GM19043 (cell line): ENCODE measurements around the gene PCSK4.
"Not testable (repeated sequence)": the region's sequence is repeated elsewhere in the genome, so short reads cannot be mapped to it uniquely, and the experiment has no call there.

Experiments
- ATAC-seq: cut with Tn5 transposase; IDR thresholded peaks from one replicate; pipeline ENCODE4 v1.9.1; 2021; ENCODE audit warnings: low read depth; ENCODE audit not compliant: unreplicated experiment

PCSK4 gene

DNA sequence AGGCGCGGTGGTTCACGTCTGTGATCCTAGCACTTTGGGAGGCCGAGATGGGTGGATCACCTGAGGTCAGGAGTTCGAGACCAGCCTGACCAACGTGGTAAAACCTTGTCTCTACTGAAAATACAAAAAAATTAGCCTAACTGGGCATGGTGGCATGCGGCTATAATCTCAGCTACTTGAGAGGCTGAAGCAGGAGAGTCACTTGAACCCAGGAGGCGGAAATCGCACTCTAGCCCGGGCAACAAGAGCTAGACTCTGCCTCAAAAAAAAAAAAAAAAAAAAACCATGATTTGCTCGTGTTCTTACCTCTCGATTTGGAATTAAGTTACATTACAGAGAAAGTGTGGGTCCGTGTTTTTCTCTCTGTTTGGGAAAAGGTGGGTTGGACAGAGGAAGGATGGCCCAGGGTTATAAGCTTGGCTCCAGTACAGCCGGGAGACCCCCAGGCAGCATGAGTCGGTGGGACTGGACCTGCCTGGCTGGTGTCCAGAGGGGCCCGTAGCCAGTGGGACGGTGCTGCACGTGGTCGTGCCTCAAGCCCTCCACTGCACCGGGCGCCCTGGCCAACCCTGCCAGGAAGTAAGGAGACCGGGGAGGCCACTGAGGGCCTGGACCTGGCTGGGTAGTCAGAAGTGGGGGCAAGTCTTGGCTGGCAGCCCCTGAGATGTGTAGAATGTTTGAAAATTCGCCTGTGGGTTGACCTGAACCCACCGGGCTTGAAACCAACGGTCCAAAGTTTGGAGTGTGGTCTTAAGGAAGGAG, 48.3 kb downstream of the PCSK4 start:
- ATAC-seq: no peak

DNA sequence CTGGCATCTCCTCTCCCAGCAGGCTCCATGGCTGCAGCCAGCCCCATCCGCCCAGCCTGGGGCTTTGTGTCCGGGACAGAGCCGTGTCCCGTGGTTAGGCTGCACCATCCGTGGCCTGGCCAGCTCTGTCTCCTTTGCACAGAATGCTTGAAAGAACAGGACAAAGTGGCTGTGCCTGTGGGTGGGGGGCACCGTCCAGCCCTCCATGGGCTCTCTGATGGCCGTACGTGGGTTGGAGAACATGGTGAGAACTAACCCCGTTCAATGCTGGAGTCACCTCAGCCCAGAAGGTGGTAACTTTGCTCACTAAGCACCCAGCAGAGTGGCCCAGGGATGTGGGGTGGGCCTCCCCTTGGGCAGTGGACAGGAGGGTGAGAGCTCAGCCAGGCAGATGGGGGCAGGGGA, 49.1 kb downstream of the PCSK4 start:
- ATAC-seq: no peak

DNA sequence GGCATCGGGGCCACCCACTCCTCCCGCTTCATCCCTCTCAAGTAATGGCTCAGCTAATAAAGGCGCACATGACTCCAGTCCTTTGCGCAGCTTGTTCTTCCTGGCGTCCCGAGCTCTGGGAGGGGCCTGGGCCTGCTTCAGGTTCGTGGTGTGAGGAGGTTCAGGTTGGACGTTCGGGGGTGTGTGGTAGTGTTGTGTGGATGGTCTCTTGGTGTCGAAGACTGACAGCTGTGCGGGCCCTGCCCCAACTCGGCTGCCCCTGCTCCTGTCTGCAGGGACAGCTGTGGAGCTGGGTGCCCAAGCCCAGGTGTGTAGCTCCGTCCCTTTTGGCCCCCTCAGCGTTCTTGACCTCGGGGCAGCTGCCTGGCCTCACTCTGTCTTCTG, 49.7 kb downstream of the PCSK4 start:
- no peak for ATAC-seq

- not testable (repeated sequence) for ATAC-seq
Measured at GRCh38 chr19:1439525-1440417, 50.4 kb downstream of the PCSK4 start.

DNA sequence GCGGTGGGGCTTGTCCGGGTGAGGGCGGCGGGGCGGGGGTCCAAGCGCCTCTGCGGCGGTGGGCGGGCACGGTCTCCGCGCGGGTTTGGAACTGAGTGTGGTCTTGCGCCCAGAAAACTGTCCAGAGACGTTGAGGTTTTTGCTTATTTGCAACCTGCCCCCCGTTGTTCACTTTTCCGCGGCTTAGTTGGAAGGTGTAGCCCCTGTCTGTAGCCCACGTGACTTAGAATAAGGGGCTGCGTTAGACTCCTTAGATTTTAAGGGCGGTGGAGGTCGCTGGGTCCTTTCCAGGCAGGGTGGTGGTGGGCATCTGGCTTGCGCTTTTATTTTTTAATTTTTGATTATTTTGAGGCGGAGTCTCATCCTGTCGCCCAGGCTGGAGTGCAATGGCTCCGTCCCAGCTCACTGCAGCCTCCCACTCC, 51.2 kb downstream of the PCSK4 start:
- no peak for ATAC-seq

DNA sequence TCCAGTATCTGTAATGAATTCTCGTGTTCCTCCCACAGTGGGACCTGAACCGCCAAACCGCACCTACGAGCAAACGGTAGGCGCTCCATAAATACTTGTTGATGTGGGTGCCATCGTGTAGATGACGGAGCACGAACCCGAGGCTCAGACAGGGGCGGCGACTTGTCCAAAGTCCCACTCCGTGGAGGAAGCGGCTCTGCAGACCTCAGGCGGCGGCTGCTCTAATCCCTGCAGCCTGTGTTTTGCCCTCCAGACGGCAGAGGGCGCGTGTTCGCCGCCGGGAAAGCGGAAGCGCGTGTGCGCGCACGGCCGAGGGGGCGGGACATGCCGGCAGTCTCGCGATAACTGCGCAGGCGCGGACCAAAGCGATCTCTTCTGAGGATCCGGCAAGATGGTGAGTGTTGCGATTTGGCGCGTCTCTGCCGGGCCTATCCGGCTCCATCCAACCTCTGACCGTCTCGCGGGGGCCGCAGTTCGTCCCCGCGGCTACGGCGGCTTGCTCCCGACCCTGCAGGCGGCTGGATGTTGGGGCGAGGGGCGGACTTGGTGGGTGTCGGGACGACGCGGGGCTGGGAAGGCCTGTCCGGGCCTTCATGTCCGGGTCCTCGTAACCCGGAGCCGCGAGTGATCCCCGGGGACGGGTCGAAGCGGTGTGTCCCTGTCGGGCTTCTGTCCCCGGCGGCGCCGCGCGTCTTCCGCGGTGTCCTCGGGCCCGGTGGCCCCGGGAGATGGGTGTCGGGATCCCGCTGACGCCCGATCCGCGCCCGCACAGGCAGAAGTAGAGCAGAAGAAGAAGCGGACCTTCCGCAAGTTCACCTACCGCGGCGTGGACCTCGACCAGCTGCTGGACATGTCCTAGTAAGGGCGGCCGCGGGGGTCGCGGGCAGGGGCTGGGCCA, 51.9 kb downstream of the PCSK4 start, which contains the start of gene RPS15:
Gene RPS15, plus strand, starts transcription at position 362 of the 898 bp plus-strand sequence. Its CDS starts 30 bp downstream, at position 392.
- ATAC-seq: peak; percentile 82

DNA sequence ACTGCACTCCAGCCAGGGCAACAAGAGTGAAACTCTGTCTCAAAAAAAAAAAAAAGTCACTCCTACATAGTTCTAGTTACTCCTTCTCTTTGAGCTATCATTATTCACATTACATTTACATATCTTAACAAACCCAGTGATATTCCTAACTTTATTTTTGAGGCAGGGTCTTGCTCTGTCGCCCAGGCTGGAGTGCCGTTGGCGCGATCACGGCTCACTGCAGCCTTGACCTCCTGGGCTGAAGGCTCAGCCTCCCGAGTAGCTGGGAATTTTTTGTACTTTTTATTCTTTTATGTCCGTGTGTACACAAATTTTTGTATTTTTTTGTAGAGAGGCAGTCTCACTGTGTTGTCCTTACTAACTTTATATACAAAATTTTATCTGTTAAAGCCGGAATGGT, 52.5 kb downstream of the PCSK4 start:
- no peak for ATAC-seq

GRCh38 chr19:1435378-1435989, 54.7 kb downstream of the PCSK4 start:
- no peak for ATAC-seq

- no peak for ATAC-seq
Measured at GRCh38 chr19:1434577-1435060, 55.5 kb downstream of the PCSK4 start.

DNA sequence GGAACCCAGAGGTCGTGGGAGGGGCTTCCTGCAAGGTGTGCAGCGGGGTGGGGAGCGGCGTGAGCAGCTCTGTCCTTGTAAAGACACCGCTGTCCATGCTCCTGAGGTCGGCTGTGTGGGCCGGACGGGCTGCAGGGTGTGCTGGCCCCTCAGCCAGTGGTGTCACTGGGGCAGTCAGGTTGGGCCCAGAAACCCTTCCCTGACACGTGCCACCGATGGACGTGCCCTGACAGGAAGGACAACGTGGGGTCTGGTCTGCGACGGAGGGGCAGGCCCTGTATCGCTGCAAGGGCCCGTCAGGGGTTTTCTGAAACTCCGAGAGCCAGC, 56.1 kb downstream of the PCSK4 start:
- no peak for ATAC-seq

DNA sequence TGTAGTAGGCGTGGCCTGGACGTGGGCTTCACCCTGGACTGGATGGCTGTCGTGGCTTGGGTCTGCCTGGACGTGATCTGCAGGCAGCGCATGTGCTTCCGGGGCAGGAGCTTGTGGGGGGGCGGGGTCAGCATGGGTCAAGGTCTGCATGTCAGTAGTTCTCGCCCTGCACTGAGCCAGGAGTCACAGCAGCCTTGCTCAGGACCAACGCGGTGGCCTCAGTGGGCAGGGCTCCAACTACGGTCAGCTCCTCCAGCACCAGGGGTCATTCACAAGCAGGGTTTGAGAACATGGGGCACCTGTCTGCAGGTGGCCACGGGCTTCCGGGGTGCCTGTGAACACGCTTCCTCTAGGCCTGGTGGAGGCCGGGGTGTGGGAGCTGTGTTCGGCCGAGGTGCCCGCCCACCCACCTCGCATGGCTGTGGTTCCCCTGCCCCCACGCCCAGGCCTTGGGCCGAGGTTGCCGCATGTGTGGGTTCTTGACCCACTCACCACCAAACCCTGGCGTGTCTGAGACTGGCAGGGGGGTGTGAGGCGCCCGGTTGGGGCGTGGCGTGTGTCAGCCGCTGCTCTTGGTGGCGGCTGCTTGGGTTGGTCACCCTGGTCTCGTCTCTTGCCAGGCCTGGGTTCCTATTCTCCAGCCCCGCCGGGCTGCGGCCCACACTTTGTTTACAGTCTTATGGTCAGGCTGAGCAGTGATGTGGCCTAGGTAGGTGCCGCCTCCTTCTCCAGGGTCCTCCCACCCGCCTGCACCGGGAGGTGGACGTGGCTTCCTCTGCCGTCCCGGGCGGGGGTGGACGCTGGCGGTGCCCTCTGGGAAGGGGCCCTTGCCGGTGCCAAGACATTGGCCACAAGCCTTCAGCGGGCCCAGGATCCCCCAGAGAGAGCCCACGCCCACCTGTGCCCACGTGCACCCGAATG, 56.8 kb downstream of the PCSK4 start:
- no peak for ATAC-seq

DNA sequence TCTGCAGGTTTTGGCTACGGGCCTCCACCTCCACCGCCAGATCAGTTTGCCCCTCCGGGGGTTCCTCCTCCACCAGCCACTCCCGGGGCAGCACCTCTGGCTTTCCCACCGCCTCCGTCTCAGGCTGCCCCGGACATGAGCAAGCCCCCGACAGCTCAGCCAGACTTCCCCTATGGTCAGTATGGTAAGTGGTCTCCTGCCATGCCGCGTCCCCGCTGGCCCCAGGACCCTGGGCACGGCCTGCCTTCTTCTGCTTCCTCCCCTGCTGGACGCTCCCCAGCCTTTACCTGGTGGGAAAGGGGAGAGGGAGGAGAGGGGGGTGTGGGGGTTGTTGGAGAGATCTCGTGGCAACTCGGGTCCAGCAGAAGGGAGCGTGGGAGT, 57.7 kb downstream of the PCSK4 start:
- no peak for ATAC-seq

GRCh38 chr19:1431759-1432506, 58.2 kb downstream of the PCSK4 start:
- no peak for ATAC-seq
